Caco-2 (cell line): Measurements from ENCODE around the gene RALGAPB. TPM values are rescaled to one million over a fixed set of nuclear protein-coding genes. Genes with fewer than 3 reads are reported as not detected.

Source experiments
- BruUV-seq: library from RNA; stranded (reverse); fragments of 400-500 nt; replicated peaks from 2 replicates; lab custom pipeline; 2021; lab: Mats Ljungman, UMichigan
- CTCF ChIA-PET: fragments of 300-600 bp; sonication (Branson Sonifier 250); formaldehyde crosslinking; loops from one replicate; lab custom pipeline; 2022; ENCODE audit warnings: antibody characterized with exemption; lab: Charles Lee
- POLR2A ChIA-PET: fragments of 300-600 bp; sonication (Branson Sonifier 250); formaldehyde crosslinking; loops from one replicate; lab custom pipeline; 2022; ENCODE audit warnings: antibody characterized with exemption; lab: Charles Lee
- DNase-seq, 2 experiments: peaks; one replicate each; pipeline versions ENCODE4 v3.0.0 to v3.0.0-alpha.2; 2020 to 2022
- H3K27me3 ChIP-seq: replicated peaks from 2 replicates; pipeline ENCODE4 v1.6.0; 2011; ENCODE audit warnings: low read length; ENCODE audit not compliant: control insufficient read depth, insufficient read depth
- H3K36me3 ChIP-seq: 2 replicates; pipeline ENCODE4 v1.5.1; 2011; ENCODE audit warnings: low read length; ENCODE audit not compliant: control insufficient read depth, insufficient read depth
- H3K4me1 ChIP-seq: fragments of 250-450 bp; sonication (Bioruptor Pico); 2 replicates; pipeline ENCODE4 v1.5.1; 2020; ENCODE audit warnings: mild to moderate bottlenecking
- H3K4me3 ChIP-seq: 2 replicates; pipeline ENCODE4 v1.5.1; 2011; ENCODE audit warnings: low read depth, mild to moderate bottlenecking, control low read depth, low read length
- H3K9me3 ChIP-seq: fragments of 250-450 bp; sonication (Bioruptor Pico); 2 replicates; pipeline ENCODE4 v1.5.1; 2020; ENCODE audit warnings: mild to moderate bottlenecking, moderate library complexity
- H3K27ac Mint-ChIP-seq: one replicate; pipeline ENCODE4 v1.8.0; 2022; ENCODE audit warnings: mixed read lengths; ENCODE audit not compliant: unreplicated experiment
- H3K27me3 Mint-ChIP-seq: one replicate; pipeline ENCODE4 v1.8.0; 2022; ENCODE audit warnings: mixed read lengths; ENCODE audit not compliant: insufficient read depth, unreplicated experiment
- H3K36me3 Mint-ChIP-seq: one replicate; pipeline ENCODE4 v1.8.0; 2022; ENCODE audit warnings: mild to moderate bottlenecking, mixed read lengths; ENCODE audit not compliant: insufficient read depth, unreplicated experiment
- H3K4me1 Mint-ChIP-seq: one replicate; pipeline ENCODE4 v1.8.0; 2022; ENCODE audit warnings: low read depth, mixed read lengths; ENCODE audit not compliant: unreplicated experiment
- H3K4me3 Mint-ChIP-seq: one replicate; pipeline ENCODE4 v1.8.0; 2022; ENCODE audit warnings: mild to moderate bottlenecking, moderate library complexity, mixed read lengths; ENCODE audit not compliant: unreplicated experiment
- H3K9me3 Mint-ChIP-seq: one replicate; pipeline ENCODE4 v1.8.0; 2022; ENCODE audit warnings: mixed read lengths; ENCODE audit not compliant: unreplicated experiment
- intact Hi-C: fragments of 100-400 bp; cut with micrococcal nuclease; formaldehyde crosslinking; loops from one replicate; pipeline ENCODE4 v1.10.0; 2022; ENCODE audit not compliant: unreplicated experiment
- total RNA-seq: library from RNA; stranded (reverse); gene quantifications from 2 replicates; pipeline ENCODE4 v1.2.3, GENCODE V29; 2022
- TF ChIP-seq, protein P1 (sequence below), 2 experiments: fragments of 200-600 bp in 1 of 2; IDR thresholded peaks; 1 replicate in 1 of 2; 2 replicates in 1 of 2; pipeline versions ENCODE4 v1.5.1 to v1.8.0; 2011 to 2022; ENCODE audit warnings: antibody characterized with exemption in 1 of 2, control low read depth in 1 of 2, inconsistent platforms in 1 of 2, low read depth in 1 of 2, low read length in 1 of 2, mild to moderate bottlenecking in 1 of 2, moderate library complexity in 1 of 2; ENCODE audit not compliant: insufficient read depth in 1 of 2, severe bottlenecking in 1 of 2, unreplicated experiment in 1 of 2

RALGAPB gene
- total RNA-seq, 1 experiment from 2014 or later, result 69.1 TPM

DNA sequence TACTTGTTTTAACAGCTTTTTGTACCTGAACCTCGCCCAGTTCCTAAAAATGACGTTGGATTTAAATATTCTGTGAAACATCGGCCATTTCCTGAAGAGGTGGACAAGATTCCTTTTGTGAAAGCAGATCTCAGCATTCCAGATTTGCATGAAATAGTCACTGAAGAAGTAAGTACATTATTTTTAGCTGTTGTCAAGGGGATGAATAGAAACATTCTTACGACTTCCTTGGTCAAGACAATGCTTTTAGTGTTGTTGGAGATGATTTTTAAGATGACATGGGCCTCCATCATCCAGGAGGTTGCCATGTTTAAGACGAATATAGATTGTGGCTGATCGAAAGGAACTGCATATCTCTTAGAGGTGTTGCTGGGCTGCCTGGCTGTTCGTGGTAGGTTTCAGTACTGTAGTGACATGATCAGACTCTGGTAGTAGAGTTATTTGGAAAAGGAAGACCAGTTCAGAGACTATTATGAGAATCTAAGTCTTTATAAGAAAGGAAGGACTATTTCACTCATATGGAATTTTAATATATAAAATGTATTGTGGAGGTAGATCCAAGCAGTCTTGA lies 78.5 kb downstream of the RALGAPB start:
- no peak for DNase-seq
- intact Hi-C loops, result no loop called here
- peaks cover 4% of the 10 kb centered on the region; the same call in 1 of the 2 replicates for H3K36me3 ChIP-seq
- Mint-ChIP-seq H3K27ac (no peak overlapping the region), H3K4me3 (no peak overlapping the region), H3K4me1 (peaks cover 5% of the 10 kb centered on the region), H3K27me3 (no peaks in the 10 kb centered on the region), H3K9me3 (no peaks in the 10 kb centered on the region), H3K36me3 (peaks cover 28% of the 10 kb centered on the region)
- BruUV-seq, result no TSS peak
- no peaks in the 10 kb centered on the region for H3K27me3 ChIP-seq
- H3K9me3 ChIP-seq, result no peaks in the 10 kb centered on the region
- ChIA-PET POLR2A (interaction anchor here (0.6 kb wide), 1 partner anchor 18 kb away, joined by 5 read pairs; no protein-coding TSS in a partner anchor), CTCF (no interaction called here)
- TF ChIP-seq, protein P1, sequence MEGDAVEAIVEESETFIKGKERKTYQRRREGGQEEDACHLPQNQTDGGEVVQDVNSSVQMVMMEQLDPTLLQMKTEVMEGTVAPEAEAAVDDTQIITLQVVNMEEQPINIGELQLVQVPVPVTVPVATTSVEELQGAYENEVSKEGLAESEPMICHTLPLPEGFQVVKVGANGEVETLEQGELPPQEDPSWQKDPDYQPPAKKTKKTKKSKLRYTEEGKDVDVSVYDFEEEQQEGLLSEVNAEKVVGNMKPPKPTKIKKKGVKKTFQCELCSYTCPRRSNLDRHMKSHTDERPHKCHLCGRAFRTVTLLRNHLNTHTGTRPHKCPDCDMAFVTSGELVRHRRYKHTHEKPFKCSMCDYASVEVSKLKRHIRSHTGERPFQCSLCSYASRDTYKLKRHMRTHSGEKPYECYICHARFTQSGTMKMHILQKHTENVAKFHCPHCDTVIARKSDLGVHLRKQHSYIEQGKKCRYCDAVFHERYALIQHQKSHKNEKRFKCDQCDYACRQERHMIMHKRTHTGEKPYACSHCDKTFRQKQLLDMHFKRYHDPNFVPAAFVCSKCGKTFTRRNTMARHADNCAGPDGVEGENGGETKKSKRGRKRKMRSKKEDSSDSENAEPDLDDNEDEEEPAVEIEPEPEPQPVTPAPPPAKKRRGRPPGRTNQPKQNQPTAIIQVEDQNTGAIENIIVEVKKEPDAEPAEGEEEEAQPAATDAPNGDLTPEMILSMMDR (IDR thresholded peaks at IDR 0.05; ENCODE audit: insufficient read depth in 1 of 2, low read depth in 1 of 2, low read length in 1 of 2, severe bottlenecking in 1 of 2, unreplicated experiment in 1 of 2), result no peak
- no peak overlapping the region for H3K4me3 ChIP-seq
- H3K4me1 ChIP-seq, result peaks cover 14% of the 10 kb centered on the region

DNA sequence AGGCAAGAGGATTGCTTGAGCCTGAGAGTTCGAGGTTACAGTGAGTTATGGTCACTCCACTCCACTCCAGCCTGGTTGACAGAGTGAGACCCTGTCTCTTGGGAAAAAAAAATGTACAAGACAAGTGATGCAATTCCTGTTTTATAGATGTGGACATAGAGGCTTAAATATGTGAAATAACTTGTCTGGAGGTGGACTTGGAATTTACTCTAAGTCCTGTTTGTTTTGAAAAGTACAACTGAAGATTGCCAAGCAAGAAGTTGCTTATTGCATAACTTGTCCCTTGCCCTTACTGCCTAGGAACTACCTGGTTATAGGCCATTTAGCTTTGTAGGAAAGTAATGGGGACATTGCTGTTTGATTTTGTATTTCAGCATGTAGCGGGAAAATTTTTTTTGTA lies 82.3 kb downstream of the RALGAPB start:
- peaks cover 3% of the 10 kb centered on the region; the same call in 1 of the 2 replicates for H3K36me3 ChIP-seq
- Mint-ChIP-seq H3K9me3 (no peaks in the 10 kb centered on the region), H3K27ac (no peak overlapping the region)

DNA sequence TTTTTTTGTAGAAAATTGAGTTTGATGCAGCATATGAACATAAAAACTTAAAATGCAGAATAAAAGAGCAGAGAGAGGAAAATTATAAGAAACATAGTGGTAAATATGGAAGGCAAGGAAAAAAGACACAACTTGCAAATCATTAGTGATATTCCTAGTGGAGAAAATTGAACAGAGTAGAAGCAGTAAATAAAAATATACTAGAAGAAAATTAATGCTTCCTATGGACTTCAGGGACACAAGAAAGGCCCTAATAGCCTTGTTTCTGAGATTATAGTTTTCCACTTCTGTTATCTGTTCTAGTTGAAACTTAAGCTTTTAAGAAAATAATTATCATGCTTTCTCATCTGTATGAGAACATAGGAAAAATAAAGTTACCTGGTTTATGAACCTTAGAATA lies 82.8 kb downstream of the RALGAPB start:
- no peak for DNase-seq
- H3K27me3 Mint-ChIP-seq, result no peaks in the 10 kb centered on the region
- no peaks in the 10 kb centered on the region for H3K27me3 ChIP-seq
- peaks cover 31% of the 10 kb centered on the region for H3K36me3 Mint-ChIP-seq
- peaks cover 14% of the 10 kb centered on the region for H3K4me1 ChIP-seq
- H3K36me3 ChIP-seq, result peaks cover 3% of the 10 kb centered on the region; the same call in 1 of the 2 replicates
- H3K4me3 Mint-ChIP-seq, result no peak overlapping the region
- no peaks in the 10 kb centered on the region for H3K9me3 Mint-ChIP-seq
- intact Hi-C loops, result loop anchor here (2.0 kb wide), 1 partner anchor 83 kb away; the partner anchor contains the start of gene RALGAPB
- ChIA-PET CTCF (no interaction called here), POLR2A (no interaction called here)
- TF ChIP-seq, protein P1 (IDR thresholded peaks at IDR 0.05; ENCODE audit: insufficient read depth in 1 of 2, low read depth in 1 of 2, low read length in 1 of 2, severe bottlenecking in 1 of 2, unreplicated experiment in 1 of 2), result no peak
- BruUV-seq, result no TSS peak
- no peak overlapping the region for H3K4me3 ChIP-seq
- H3K9me3 ChIP-seq, result no peaks in the 10 kb centered on the region
- H3K4me1 Mint-ChIP-seq, result peaks cover 5% of the 10 kb centered on the region
- H3K27ac Mint-ChIP-seq, result no peak overlapping the region

More for the DNA sequence above, 82.3 kb downstream of the RALGAPB start:
- Histone ChIP-seq H3K4me1 (peaks cover 14% of the 10 kb centered on the region), H3K9me3 (no peaks in the 10 kb centered on the region), H3K27me3 (no peaks in the 10 kb centered on the region), H3K4me3 (no peak overlapping the region)
- BruUV-seq, result no TSS peak
- Mint-ChIP-seq H3K4me3 (no peak overlapping the region), H3K36me3 (peaks cover 31% of the 10 kb centered on the region), H3K27me3 (no peaks in the 10 kb centered on the region), H3K4me1 (peaks cover 5% of the 10 kb centered on the region)
- intact Hi-C loops, result loop anchor here (2.0 kb wide), 1 partner anchor 82 kb away; the partner anchor contains the start of gene RALGAPB
- ChIA-PET CTCF (interaction anchor here (0.7 kb wide), 1 partner anchor 82 kb away, joined by 3 read pairs; no protein-coding TSS in a partner anchor), POLR2A (no interaction called here)
- TF ChIP-seq, protein P1 (IDR thresholded peaks at IDR 0.05; ENCODE audit: insufficient read depth in 1 of 2, low read depth in 1 of 2, low read length in 1 of 2, severe bottlenecking in 1 of 2, unreplicated experiment in 1 of 2), result no peak
- peak in 1 of 2 experiments; percentile 76 for DNase-seq
